NCI-H1048 (cell line): Measurements from ENCODE around the gene LY6G5C.

Source experiments
- DNase-seq: peaks from one replicate; lab custom pipeline; 2025; lab: John Stamatoyannopoulos, UW

LY6G5C gene

DNA sequence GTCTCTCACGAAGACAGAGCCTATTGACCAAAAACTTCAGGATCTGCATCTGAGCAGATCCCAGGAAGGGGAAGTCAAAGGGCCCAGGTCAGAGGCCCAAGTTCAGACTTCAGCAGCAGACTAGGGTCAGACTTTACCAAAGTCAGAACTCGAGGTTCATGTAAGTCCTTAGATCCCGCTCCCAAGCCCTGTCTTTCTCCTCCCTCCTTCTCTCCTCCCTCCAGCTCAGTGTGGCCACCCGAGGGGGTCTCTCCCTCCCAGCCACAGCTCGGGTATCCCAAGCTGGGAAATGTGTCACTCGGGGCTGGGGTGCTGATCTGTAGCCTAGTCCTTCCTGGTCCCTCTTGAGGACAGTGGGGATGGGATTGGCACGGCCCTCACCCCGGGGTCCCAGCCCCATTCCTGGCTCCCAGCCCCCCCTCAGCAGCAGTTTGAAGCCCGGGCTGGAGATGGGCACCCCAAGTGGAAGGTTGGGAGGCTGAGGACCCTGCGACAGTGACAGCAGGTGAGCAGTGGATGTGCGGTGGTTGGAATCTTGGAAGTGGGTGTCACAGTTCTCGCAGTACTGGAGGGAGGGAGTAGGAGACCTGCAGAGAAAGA lies 18.6 kb downstream of the LY6G5C start:
- no peak for DNase-seq

DNA sequence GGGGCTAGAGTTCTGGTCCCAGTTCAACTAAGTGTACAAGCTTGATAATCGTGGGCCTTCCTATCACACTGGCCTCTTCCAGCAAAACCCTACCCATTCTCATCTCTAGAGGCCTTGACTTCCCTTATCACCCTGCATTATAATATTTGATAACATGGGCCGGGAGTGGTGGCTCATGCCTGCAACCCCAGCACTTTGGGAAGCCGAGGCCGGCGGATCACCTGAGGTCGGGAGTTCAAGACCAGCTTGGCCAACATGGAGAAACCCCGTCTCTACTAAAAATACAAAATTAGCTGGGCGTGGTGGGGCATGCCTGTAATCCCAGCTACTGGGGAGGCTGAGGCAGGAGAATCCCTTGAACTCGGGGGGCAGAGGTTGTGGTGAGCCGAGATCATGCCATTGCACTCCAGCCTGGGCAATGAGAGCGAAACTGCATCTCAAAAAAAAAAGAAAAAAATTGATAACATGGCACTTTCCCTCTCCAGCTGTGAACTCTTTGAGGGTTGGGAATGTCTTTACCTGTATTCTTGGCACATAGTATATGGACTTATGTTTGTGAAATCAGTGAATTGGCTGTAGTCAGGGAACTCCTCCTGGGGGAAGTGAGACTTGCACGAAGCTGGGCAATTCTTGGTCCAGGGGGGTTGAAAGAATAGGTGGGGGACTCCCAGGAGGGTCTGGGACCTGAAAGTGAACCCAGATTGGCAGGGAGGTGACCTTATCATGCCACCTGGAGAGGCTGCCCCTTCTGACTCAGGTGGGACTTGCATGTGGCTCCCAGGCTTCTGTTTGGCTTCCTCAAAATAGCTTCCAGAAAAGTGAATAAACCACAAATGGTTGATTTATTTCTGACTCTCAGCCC lies 19.4 kb downstream of the LY6G5C start:
- no peak for DNase-seq

DNA sequence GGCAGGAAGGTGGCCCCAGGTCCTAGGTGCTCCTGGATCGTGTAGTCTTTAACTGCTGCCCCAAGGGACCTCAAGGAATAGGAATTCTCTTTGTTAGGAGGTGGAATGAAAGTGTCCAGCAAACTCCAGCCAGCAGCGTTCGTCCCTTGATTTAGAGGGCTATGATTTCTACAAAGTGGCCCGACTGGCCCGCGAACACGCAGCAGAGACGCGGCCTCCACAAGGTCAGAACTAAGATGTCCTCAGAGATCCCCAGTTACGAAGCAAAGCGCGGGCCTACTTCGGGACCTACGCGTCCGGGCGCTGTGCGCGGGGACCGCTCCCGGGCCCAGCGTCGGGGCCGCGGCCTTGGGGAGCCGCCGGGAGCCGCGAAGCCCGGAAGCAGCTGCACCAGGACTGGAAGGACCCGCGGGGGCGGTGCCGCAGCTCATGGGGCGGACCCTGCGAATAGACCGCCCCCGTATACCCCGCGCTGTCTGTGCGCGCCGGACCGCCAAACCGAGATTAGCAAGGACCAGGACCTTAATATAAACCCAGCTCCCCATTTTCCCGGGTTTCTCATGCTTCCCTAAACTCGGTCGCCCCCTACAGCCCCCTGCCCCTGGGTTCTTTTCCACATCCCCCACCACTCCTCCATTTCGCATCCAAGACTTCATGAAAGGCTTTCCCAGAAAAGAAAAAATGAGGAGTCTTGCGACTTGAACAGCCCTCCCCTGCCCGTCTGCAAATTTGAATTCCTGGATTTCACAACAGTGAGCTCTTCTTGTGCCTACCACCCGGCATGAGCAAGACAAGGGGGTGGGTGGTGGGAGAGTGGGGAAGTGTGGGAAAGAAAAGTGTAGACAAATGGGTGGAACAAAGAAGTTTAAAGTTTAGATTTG lies 20.2 kb downstream of the LY6G5C start, which contains the start of gene C6orf47:
TSS of gene C6orf47 (minus strand) at position 398 of the 881 bp plus-strand sequence. CDS start 831 bp downstream, outside the sequence.
- peak; percentile 27 for DNase-seq

DNA sequence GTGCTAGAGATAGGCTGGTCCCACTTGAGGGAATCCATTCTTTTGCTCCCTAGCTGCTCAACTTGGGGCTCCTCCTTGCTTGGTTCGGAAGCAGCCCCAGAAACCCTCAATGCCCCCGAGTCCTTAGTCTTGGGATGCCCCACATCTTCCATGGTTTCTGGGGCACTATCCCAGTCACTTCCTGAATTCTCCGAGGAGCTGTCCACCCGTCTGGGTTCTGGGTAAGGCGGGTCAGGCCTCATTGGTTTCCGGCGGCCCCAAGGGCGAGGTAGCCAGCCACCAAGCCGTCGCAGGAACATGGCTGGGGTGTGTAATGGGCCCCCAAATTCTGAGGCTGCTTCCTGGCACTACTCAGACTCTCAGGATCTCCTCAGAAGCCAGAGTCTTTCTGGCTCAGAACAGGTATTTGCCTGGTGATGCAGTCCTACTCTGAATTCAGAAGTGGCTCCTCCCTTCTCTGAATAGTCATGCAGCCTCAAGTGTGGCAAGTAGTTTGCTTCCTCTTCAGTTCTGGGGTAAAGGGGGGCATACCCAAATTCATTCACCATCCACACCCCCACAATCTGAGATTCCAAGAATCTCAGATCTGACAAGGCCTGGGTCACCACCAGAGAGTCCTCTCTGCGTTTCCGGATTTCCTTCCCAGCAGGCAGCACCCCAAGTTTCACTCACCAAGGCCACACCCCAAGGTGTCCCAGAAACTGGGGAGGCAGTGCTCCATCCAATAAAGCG lies 21.1 kb downstream of the LY6G5C start:
- no peak for DNase-seq

DNA sequence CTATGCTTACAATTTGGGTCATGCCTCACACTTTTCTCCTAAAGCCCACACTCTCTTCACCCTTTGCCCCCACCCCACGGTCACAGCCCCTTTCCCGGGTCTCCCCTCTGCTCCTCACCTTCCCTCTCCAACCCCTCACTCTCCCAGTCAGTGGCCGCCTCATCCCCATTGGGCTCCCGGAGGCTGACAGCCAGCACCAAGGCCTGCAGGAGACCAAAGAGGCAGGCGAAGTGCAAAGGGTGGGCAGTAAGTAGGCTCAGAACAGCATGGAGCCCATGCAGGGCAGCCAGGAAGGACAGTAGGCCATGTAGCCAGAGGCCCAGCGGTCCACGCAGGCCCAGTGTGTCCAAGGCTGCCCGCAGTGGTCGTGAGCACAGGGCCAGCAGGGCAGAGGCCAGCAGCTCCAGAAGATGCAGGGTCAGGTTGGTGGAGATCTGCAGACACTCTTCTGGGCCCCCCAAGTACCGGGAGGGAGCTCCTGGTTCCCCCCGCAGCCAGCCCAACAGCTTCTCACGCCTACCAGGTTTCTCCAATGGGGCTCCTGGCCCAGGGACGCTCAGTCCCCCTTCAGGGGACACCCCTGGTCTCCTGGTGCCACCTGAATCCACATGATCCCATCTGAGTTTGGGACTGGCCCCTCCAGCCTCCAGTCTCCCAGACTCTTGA lies 21.8 kb downstream of the LY6G5C start:
- no peak for DNase-seq

DNA sequence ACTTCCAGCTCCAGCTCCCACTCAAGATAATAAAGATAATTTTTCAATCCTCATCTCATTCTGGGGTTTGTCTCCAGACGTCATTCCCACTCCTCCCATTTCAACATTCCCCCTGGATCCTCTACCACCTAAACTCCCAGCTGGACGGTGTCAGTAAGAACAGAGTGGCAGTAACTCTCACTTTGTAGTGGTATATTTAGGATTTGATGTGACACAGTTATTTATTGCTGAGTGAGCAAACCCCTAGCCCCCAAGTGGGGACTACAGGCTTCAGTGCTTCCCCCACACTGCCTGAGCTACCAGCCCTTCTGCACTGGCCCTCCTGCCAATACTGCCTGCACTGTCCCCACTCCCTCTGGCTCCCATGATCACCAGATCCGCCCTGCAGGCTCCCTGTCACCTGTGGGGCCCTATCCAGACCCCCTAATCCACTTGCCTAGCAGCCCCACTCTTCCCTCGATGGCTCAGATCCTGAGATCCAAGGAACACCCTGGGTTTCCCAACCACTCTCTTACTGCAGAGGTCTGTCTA lies 22.6 kb downstream of the LY6G5C start:
- no peak for DNase-seq

DNA sequence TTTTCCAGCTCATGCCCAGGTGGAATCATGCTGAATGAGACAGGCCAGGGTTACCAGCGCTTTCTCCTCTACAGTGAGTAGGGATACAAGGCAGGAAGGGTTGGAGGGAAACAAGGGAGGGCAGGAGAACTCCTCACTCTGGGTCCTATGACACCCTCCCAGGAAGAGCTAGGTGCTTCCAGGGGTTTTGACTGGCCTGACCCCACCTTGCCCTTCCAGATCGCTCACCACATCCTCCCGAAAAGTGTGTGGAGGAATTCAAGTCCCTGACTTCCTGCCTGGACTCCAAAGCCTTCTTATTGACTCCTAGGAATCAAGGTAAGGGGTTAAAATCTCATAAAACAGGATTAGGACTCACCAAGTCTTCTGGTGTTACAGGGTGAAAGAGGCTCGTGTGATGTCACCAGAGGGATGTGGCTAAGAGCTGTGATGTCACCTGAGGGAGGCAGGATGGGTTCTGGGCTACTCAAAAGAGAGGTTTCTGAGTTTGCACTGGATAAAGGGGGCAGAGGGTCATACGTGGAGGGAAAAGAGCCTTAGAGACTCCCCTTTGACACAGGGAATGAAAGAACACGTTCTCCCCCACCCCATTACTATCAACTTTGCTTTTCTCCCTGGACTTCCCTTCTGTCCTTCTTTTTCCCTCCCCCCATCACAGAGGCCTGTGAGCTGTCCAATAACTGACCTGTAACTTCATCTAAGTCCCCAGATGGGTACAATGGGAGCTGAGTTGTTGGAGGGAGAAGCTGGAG lies 23.3 kb downstream of the LY6G5C start:
- no peak for DNase-seq

DNA sequence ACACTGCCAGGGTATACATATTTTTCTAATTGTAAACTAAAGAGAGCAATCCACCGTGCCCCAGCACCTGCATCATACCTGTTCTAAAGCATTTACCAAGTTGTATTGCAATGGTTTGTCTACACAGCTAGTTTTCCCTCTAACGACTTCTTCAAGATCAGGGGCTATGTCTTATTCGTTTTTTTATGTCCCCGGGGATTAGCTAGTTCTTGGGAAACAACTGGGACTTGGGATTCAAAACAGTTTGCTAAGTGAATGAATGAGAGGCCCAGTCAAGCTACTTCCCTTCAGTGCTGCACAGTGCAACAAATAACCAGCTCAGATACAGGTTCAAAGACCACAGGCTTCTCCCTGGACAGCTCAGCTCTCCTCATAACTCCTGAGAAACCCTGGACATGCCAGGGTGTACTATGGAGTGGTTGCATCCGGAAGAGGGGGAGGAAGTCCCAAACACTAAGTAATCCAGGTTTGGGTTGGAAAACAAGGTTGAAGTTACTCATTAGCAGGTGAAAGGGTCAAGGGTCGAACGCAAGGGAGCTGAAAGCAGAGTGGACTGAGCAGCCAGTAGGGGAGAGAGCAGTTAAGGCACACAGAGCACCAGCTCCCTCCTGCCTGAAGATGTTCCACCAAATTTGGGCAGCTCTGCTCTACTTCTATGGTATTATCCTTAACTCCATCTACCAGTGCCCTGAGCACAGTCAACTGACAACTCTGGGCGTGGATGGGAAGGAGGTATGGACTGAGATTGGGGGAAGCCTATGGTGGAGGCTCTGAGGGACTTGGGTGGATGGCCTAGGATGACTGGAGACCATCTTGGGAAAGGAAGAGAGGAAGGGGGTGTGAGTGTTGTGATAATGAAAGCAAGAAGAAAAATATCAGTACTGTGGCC lies 25.3 kb downstream of the LY6G5C start, which contains the start of gene APOM:
TSS of gene APOM (plus strand) at position 546 of the 889 bp plus-strand sequence. CDS start at position 619, 73 bp downstream.
- DNase-seq: no peak

DNA sequence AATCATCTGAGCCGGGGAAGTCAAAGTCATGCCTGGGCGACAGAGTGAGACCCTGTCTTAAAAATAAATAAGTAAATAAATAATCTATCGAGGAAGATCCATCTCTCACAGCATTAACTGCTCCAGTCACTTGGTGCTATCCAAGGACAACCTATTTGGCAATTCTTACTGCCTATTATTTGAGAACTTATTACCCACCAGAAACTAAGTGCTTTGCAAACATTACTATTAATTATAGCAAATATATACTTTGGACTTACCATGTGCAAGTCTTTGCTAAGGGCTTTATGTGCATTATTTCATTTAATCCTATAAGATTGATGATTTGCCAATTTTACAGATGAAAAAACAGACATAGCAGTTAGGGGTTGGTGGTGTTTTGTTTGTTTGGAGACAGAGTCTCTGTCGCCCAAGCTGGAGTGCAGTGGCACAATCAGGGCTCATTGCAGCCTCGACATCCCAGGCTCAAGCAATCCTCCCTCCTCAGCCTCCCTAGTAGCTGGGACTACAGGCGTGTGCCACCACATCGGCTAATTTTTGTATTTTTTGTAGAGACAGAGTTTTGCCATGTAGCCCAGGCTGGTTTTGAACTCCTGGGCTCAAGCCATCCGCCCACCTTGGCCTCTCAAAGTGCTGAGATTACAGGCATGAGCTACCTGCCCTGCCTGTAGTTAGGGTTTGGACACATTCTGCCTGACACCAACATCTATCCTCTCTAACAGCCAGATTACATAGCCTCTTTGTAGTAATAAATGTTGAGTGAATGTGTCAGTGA lies 26.1 kb downstream of the LY6G5C start:
- DNase-seq: no peak

DNA sequence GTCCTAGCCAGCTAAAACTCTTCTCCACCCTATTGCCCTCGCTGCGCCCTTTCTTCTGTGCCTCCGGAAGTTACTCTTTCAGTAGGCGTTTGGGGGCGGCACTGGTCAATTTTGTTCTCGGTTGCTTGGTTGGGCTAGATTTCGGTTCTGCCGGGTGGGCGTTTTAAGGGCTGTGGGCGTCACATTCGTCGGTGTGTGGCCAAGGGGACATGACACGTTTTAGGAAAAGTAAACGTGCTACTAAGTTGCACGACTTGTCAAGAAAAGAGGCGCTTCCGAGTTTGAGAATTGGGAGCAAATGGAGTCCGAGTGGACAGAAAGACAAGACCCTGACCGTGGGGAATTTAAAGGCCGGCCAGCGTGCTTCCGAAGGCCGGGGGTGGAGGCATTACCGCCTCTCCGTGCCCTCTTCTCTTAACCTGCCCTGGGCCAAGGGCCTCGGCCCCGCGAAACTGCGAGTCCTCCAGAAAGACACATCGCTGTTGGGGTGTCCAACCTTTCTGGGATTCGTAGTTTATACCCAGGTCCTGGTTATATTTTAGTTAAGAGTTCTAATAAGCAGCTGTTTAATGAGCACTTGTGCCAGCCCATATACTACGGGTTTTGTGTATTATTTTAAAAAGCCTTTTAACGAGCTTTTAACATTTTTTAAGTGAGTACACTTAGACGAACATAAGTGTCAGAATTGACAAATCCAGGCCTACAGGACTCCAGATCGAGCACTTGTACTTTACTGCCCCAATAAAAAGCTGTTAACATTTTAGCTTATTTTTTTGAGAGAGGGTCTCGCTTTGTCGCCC lies 27.7 kb downstream of the LY6G5C start:
- DNase-seq: peak; percentile 76

DNA sequence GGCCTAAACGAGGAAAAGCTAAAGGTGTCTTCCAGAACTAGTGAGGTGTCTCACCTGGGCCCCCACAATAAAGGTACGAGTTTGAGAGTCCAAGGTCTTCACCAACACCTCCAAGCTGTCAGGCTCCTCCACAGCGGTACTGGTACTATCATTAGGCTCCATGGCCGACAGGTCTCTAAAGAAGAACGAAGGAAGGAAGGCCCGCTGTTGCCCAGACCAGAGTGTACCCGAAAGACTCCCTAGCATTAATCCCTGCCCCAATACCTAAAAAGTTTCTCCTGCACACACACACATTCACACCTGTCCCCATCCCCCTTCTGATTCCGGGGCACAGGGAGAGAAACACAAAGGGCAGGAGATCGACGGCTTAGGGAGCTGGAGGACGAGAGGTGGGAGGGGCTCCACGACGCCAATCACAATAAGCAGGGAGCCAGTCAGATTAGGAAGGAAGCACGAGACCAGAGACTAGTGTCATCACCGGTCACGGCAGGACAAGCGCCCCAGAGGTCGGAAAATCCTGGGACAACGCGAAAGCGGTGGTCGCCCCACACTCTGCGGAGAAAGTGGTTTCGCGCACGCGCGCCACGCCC lies 29.2 kb downstream of the LY6G5C start:
- DNase-seq: no peak

DNA sequence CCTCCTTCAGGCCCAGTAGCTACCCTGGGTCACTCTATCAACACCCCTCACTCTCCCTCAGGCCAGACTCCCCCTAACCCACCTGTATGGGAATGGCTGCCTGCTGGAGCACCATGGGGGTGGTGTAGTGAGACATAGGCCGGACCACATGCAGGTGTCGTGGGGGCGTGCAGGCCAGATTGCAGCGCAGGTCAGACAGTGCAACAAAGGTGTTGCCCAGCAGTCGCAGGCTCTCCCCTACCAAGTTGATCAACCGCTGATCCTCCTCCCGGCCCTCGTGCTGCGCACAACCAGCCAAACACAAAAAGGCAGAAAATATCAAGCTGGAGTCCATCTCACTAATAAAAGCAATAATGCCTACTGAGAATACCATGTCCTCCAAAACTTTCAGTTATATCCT lies 35.5 kb downstream of the LY6G5C start:
- DNase-seq: no peak

DNA sequence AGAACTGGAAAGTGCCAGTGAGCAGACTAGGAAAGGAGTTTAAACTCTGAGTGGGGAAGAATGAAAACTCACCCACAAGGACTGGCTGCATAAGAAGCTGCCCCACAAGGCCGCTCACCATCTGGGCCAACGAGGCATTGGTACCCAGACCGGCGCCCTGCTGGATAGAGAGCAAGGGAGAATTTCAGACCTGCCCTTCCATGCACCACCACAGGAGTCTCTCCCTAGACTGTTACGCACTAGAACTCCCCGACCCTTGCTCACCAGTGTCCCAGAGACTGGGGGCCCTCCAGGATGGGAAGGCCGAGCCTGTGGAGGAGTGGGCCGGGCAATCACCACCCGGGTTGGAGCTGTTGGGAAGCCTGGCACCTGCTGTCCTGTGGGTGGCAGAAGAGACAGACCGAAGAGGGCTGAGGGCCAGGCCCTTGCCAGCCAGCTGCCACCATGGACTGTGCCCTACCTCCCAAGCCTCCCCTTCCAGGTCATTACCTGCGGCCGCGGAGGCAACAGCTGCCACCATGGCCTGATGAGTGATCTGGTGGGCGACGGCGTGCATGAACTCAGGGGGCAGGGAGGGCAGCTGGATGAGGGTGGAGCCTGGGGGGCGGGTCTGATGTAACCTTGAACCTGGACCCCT lies 36.9 kb downstream of the LY6G5C start:
- DNase-seq: no peak

DNA sequence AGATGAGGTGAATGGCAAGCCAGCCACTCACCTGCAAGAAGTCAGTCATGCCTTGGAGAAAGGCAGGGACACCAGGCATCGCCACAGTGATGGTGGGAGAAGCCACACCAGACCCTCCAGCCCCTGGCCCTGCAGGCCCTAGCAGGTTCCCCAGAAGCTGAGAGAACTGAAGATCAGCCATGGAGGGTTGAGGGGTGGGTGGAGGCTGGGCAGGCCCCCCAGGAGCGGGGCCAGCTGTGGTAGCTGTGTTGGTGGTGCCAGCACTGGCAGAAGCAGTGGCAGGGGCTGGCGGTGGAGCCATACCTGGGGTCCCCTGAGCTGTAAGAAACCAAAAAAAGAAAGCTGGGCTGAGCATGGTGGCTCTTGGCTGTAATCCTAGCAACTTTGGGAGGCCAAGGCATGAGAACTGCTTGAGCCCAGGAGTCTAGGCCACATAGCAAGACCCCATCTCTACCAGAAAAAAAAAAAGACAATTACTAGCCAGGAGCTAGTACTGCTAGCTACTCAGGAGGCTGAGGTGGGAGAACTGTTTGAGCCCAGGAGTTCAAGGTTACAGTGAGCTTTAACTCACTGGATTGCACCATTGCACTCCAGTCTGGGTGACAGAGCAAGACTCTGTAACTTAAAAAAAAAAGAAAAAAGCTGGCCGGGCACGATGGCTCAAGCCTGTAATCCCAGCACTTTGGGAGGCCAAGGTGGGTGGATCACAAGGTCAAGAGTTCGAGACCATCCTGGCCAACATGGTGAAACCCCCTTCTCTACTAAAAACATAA lies 37.9 kb downstream of the LY6G5C start:
- DNase-seq: no peak

DNA sequence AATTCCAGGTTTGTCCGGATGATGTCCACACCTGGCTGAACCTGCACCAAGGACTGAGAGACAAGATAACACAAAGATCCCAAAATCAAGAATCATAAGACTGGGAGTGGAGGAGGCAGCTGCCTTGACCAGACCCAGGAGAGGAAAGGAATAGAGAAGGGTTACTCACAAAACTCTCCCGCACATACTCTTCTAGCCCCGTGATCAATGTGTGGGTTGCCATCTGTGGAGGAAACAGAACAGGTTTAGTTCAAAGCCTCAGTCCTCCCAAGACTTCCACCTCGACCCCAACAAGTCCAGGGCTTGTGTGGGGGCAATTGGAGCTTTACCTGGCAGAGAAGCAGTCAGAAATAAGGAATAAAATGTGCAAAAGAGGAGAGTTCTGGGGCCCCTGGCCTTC lies 39.5 kb downstream of the LY6G5C start:
- no peak for DNase-seq

DNA sequence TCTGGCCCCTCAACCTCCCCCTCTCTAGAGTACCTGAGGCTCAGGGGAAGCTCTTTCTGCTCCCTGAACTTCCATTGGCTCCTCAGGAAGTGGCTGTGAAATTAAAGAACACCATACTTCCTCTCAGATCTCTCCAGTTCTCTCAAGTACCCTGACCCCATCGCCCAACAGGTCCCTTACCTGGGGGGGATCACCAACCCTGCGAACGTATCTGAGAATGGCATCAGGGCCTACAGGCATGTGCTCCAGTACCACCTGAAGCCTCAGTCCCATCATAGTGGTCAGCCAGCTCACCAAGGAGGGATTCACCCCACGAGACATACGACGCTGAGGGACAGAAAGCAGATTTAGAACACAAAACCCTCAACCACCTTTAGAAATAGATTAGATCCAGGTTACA lies 40.3 kb downstream of the LY6G5C start:
- DNase-seq: no peak
